Activated CD8-positive, alpha-beta memory T cell treated with anti-CD3 and anti-CD28 coated beads for 4 hours (primary cell): ENCODE results near the gene NKTR.
"Not testable (repeated sequence)": the region's sequence is repeated elsewhere in the genome, so short reads cannot be mapped to it uniquely, and the experiment has no call there.

Experiments
- DNase-seq, 2 donors: peaks; one replicate each; pipeline ENCODE4 v3.0.0-alpha.2; 2020; ENCODE audit warnings: low read depth in 2 of 2

The NKTR gene

GRCh38 chr3:42600111-42600957, at the start of gene NKTR:
TSS of gene NKTR (plus strand) at chr3:42600686. CDS start at chr3:42601007, 321 bp downstream.
- peak; percentile 99 for DNase-seq

GRCh38 chr3:42552830-42553229, 47.7 kb upstream of the NKTR start:
- DNase-seq, result no peak

- DNase-seq, result no peak
Observed at GRCh38 chr3:42556089-42556632, 44.3 kb upstream of the NKTR start.

- DNase-seq, result not testable (repeated sequence)
Observed at GRCh38 chr3:42556817-42557216, 43.7 kb upstream of the NKTR start.

- DNase-seq, result no peak
Observed at GRCh38 chr3:42557854-42558253, 42.6 kb upstream of the NKTR start.

- DNase-seq, result no peak
Observed at GRCh38 chr3:42562047-42562907, 38.2 kb upstream of the NKTR start.

GRCh38 chr3:42569593-42570142, 30.8 kb upstream of the NKTR start:
- DNase-seq, result no peak

- no peak for DNase-seq
Observed at GRCh38 chr3:42572278-42572677, 28.2 kb upstream of the NKTR start.

GRCh38 chr3:42575137-42575741, 25.2 kb upstream of the NKTR start:
- no peak for DNase-seq

GRCh38 chr3:42578054-42578453, 22.4 kb upstream of the NKTR start:
- DNase-seq, result no peak

- DNase-seq, result not testable (repeated sequence)
Observed at GRCh38 chr3:42579346-42579745, 21.1 kb upstream of the NKTR start.

GRCh38 chr3:42581400-42581708, 19.1 kb upstream of the NKTR start:
- DNase-seq, result no peak

GRCh38 chr3:42581709-42582473, 18.6 kb upstream of the NKTR start, which contains the start of gene SEC22C:
TSS of gene SEC22C (minus strand) at chr3:42581967. CDS start at chr3:42569046, 12,921 bp downstream.
- peak; percentile 92 for DNase-seq

GRCh38 chr3:42582474-42583070, 17.9 kb upstream of the NKTR start:
- DNase-seq, result no peak

- no peak for DNase-seq
Observed at GRCh38 chr3:42588625-42589024, 11.9 kb upstream of the NKTR start.

- no peak for DNase-seq
Observed at GRCh38 chr3:42589382-42590109, 10.9 kb upstream of the NKTR start.

GRCh38 chr3:42590989-42591756, 9.3 kb upstream of the NKTR start:
- DNase-seq, result no peak

GRCh38 chr3:42591811-42592210, 8.7 kb upstream of the NKTR start:
- no peak for DNase-seq

GRCh38 chr3:42593635-42594034, 6.9 kb upstream of the NKTR start:
- DNase-seq, result no peak
